GM18505 (cell line): ENCODE results near the gene ZMIZ1.
"Not testable (repeated sequence)": the region's sequence is repeated elsewhere in the genome, so short reads cannot be mapped to it uniquely, and the experiment has no call there.

ENCODE experiments used
- ATAC-seq: cut with Tn5 transposase; IDR thresholded peaks from one replicate; pipeline ENCODE4 v1.9.1; 2021; ENCODE audit not compliant: unreplicated experiment
- POLR2A ChIP-seq: IDR thresholded peaks from 4 replicates; pipeline ENCODE4 v1.6.1; 2011; ENCODE audit warnings: borderline replicate concordance; ENCODE audit not compliant: insufficient read depth, insufficient read length; ENCODE audit errors: extremely low read depth

ZMIZ1 gene

GRCh38 chr10:79323602-79324001, 254.8 kb downstream of the ZMIZ1 start:
- no peak for ATAC-seq
- TF ChIP-seq POLR2A = no peak

DNA sequence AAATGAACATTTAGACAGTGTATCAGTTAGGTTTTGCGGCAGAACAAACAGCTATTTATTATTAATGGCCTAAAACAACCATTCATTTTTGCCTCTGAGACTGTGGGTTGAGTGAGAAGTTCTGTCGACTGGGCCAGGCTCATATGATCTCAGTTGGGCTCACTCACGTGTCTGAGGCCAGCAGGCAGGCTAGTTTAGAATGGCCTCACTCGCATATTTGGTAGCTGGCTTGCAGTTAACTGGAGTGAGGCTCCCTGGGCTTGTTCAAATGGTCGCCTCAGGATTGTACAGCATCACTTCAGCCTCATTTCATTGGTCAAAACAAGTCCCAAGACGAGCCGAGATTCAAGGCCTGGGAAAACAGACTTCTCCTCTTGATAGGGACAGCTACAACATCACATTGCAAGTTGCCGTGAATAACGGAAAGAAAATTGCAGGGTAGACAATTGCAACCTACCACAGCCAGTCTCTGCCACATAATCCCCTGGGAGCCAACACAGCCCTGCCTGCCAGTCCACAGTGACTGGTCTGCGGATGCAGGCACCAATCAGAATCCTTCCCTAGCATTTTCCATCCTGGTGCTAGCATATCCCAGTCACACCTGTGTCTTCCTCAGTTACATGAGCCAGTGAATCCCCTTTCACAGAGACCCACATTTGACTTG, 255.4 kb downstream of the ZMIZ1 start:
- ATAC-seq = no peak
- no peak for TF ChIP-seq POLR2A

DNA sequence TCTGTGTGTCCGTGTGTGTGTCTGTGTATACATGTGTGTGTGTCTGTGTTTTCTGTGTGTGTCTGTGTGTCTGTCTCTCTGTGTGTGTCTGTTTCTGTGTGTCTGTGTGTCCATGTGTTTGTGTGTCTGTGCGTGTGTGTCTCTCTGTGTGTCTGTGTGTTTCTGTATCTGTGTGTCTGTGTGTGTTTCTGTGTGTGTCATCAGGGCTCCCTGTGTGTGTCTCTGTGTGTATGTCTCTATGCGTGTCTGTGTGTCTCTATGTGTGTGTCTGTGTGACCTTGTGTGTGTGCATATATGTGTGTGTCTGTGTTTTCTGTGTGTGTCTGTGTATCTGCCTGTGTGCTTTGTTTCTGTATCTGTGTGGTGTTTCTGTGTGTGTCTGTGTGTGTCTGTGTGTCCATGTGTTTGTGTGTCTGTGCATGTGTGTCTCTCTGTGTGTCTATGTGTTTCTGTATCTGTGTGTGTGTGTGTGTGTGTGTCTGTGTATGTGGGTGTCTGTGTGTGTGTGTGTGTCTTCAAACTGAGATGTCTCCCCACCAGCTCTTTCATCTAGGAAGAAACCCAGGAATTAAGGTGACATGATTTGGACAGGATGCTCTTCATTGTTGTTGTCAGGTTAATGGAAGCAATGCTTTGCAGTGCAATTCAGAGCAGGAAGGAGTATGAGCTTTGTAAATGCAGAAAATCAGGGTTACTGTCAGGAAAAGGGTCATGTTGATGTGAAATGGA, 257.8 kb downstream of the ZMIZ1 start:
- ATAC-seq = no peak
- TF ChIP-seq POLR2A = no peak

- no peak for TF ChIP-seq POLR2A
- no peak for ATAC-seq
Measured at GRCh38 chr10:79327090-79327457, 258.3 kb downstream of the ZMIZ1 start.

GRCh38 chr10:79328147-79328701, 259.5 kb downstream of the ZMIZ1 start:
- ATAC-seq = no peak

DNA sequence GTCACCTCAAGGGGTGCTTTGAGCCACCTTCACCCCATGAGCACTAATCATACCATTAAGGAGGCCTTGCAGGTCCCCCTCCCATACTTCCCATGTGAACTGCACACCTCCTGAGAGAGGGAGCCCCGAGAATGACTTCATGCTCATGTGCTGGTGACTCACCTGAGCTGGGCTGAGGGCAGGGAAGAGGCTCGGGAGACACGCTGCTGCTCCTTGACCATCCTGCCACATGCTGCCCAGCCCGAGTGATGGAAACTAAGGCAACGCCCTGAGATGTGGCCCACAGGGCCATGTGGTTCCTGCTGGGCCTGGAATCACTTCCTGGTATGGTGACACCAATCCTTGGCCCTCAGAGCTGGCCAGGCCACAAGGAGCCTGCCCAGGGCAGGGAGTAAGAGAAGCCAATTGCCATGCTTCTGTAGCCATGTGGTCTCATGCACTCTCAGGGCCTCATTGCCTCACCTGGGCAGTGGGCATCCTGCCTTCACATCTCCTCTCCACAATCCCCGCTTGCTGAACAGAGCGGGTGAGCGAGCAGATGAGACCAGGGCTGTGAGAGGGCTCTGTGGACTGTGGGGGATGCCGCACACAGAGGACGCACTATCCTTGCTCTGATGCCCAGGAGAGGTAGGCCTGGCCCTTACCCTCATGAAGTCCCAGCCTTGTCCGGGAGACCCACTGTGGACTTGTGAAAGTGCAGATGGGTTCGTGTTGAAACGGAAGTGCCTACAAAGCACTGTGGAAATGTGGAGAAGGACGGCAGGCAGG, 260.2 kb downstream of the ZMIZ1 start:
- ATAC-seq = no peak
- no peak for TF ChIP-seq POLR2A

More at GRCh38 chr10:79328147-79328701, 259.5 kb downstream of the ZMIZ1 start:
- no peak for TF ChIP-seq POLR2A

GRCh38 chr10:79329529-79329928, 260.8 kb downstream of the ZMIZ1 start:
- no peak for ATAC-seq
- no peak for TF ChIP-seq POLR2A

- peak; percentile 12 for ATAC-seq
- TF ChIP-seq POLR2A = no peak
Measured at GRCh38 chr10:79331226-79331625, 262.5 kb downstream of the ZMIZ1 start.

DNA sequence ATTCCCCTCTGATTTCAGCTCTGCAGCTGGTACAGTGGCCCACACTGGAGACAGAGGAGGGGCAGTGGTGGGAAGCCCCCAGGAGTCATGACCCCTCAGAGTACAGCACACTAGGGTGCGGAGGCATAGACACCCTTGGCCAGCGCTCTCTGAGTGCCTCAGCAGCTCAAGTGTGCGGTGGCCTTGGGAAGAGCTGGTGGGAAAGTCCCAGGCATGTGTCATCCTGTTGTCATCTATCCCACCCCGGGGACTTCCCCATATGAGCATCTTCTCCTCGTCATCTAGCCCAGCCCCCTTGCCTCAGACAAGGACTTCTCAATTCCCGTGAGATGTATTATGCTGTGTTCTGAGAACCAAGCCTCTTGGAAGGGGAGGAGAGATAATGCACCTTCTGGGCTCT, 262.9 kb downstream of the ZMIZ1 start:
- peak; percentile 83 for ATAC-seq
- TF ChIP-seq POLR2A = peak; percentile 53

GRCh38 chr10:79332610-79333315, 264.0 kb downstream of the ZMIZ1 start:
- not testable (repeated sequence) for ATAC-seq

GRCh38 chr10:79333513-79333912, 264.7 kb downstream of the ZMIZ1 start:
- no peak for TF ChIP-seq POLR2A
- no peak for ATAC-seq

GRCh38 chr10:79334573-79334972, 265.8 kb downstream of the ZMIZ1 start:
- TF ChIP-seq POLR2A = no peak
- ATAC-seq = no peak

DNA sequence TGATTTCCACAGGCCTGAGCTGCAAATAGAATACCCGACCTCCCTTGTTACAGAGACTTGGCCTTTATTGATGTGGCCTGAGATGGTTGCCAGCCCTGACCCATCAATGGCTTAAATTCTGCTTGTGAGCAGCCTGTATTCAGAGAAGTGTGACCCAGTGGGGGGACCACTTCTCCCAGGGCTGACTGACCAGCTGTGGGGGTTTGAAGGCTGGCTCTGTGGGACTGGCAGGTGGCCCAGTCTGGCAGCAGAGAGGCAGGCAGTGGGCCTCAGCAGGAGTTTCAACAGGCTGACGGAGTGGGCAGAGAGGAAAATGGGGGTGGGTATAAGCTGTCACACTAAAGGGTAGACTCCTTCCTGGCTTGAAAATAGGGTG, 266.3 kb downstream of the ZMIZ1 start:
- no peak for ATAC-seq
- no peak for TF ChIP-seq POLR2A
